GM19328 (cell line): ENCODE data around the gene ARHGDIB.

Experiments
- ATAC-seq: cut with Tn5 transposase; IDR thresholded peaks from one replicate; pipeline ENCODE4 v1.9.1; 2021; ENCODE audit warnings: mild to moderate bottlenecking, moderate library complexity; ENCODE audit not compliant: unreplicated experiment

ARHGDIB gene

GRCh38 chr12:14902465-14902864, 58.9 kb downstream of the ARHGDIB start:
- ATAC-seq, result no peak

GRCh38 chr12:14901228-14901562, 60.2 kb downstream of the ARHGDIB start:
- no peak for ATAC-seq

GRCh38 chr12:14900521-14901227, 60.7 kb downstream of the ARHGDIB start:
- no peak for ATAC-seq

GRCh38 chr12:14896521-14897169, 64.8 kb downstream of the ARHGDIB start:
- no peak for ATAC-seq

- no peak for ATAC-seq
Measured at GRCh38 chr12:14893506-14894250, 67.7 kb downstream of the ARHGDIB start.

GRCh38 chr12:14892726-14893505, 68.5 kb downstream of the ARHGDIB start:
- ATAC-seq, result no peak
